Neural cell (in vitro differentiated cells): Measurements from ENCODE around the gene RASGRP3.

Experiments
- EP300 ChIP-seq: fragments of 450-650 bp; conservative IDR thresholded peaks from 2 replicates; pipeline ENCODE4 v1.6.1; 2014; ENCODE audit warnings: antibody characterized with exemption, mild to moderate bottlenecking, moderate library complexity; ENCODE audit not compliant: poor library complexity, severe bottlenecking
- EZH2 ChIP-seq: fragments of 200-600, 300-800 bp; shearing (Covaris generic), sonication (generic); IDR thresholded peaks from 2 replicates; pipeline ENCODE4 v1.6.1; 2014; ENCODE audit warnings: antibody characterized with exemption, low read length, borderline replicate concordance, mild to moderate bottlenecking; ENCODE audit not compliant: insufficient read depth, poor library complexity, severe bottlenecking
- RAD21 ChIP-seq: fragments of 450-650 bp; conservative IDR thresholded peaks from 2 replicates; pipeline ENCODE4 v1.6.1; 2014; ENCODE audit warnings: antibody characterized with exemption, mild to moderate bottlenecking, moderate library complexity
- TF ChIP-seq, protein P1 (sequence below): fragments of 450-650 bp; IDR thresholded peaks from 2 replicates; pipeline ENCODE4 v1.5.1; 2014; ENCODE audit warnings: antibody characterized with exemption, mild to moderate bottlenecking, moderate library complexity; ENCODE audit not compliant: poor library complexity, severe bottlenecking

- TF ChIP-seq, protein P1, sequence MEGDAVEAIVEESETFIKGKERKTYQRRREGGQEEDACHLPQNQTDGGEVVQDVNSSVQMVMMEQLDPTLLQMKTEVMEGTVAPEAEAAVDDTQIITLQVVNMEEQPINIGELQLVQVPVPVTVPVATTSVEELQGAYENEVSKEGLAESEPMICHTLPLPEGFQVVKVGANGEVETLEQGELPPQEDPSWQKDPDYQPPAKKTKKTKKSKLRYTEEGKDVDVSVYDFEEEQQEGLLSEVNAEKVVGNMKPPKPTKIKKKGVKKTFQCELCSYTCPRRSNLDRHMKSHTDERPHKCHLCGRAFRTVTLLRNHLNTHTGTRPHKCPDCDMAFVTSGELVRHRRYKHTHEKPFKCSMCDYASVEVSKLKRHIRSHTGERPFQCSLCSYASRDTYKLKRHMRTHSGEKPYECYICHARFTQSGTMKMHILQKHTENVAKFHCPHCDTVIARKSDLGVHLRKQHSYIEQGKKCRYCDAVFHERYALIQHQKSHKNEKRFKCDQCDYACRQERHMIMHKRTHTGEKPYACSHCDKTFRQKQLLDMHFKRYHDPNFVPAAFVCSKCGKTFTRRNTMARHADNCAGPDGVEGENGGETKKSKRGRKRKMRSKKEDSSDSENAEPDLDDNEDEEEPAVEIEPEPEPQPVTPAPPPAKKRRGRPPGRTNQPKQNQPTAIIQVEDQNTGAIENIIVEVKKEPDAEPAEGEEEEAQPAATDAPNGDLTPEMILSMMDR, result no peak
- TF ChIP-seq EP300 (peak; percentile 75), EZH2 (no peak), RAD21 (no peak)
Observed at GRCh38 chr2:33457556-33458247, 18.7 kb upstream of the RASGRP3 start.
